GM19438 (cell line): ENCODE data around the gene CATSPER1.

Experiments used
- ATAC-seq: cut with Tn5 transposase; IDR thresholded peaks from one replicate; pipeline ENCODE4 v1.9.1; 2021; ENCODE audit warnings: low read depth; ENCODE audit not compliant: unreplicated experiment

Gene CATSPER1

GRCh38 chr11:65976216-65977176, 49.8 kb downstream of the CATSPER1 start:
- no peak for ATAC-seq

DNA sequence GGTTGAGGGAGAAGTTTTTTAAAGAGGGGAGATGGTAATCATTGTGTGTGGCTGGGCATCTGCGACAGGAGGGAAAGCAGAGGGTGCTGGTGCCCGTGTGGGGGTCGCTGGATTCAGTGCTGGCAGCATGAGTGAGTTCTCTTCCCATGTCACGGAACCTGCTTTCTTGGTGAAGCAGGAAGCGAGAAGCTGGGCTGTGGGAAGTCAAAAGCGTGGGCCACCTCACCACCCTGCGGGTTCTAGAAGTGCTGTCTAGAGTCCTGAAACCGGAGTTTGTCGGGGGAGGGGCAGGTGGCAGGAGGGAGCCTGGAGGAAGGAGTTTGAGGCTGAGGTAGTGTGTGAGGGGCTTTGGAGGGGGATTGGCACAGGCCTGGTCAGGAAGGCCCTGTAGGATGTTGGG, 50.5 kb downstream of the CATSPER1 start:
- ATAC-seq, result no peak

GRCh38 chr11:65973439-65974110, 52.7 kb downstream of the CATSPER1 start:
- ATAC-seq, result no peak

- no peak for ATAC-seq
These were observed 54.2 kb downstream of the CATSPER1 start for GRCh38 chr11:65972116-65972515.

GRCh38 chr11:65968600-65969482, 57.4 kb downstream of the CATSPER1 start:
- no peak for ATAC-seq

GRCh38 chr11:65967329-65967934, 58.8 kb downstream of the CATSPER1 start:
- ATAC-seq, result no peak
